IgD-negative memory B cell (primary cell): ENCODE results near the gene EIF3K. TPM values are rescaled to one million over a fixed set of nuclear protein-coding genes. Genes with fewer than 3 reads are reported as not detected.
A peak's percentile ranks its signal among the peaks of the same experiment; 100 is the strongest.

Source experiments
- H3K27ac Mint-ChIP-seq, 3 donors: one replicate each; pipeline ENCODE4 v1.8.0; 2020 to 2022; ENCODE audit warnings: mild to moderate bottlenecking in 3 of 3, mixed read lengths in 3 of 3, moderate library complexity in 1 of 3
- H3K27me3 Mint-ChIP-seq: one replicate; pipeline ENCODE4 v1.8.0; 2021; ENCODE audit warnings: mixed read lengths
- H3K36me3 Mint-ChIP-seq: one replicate; pipeline ENCODE4 v1.8.0; 2020; ENCODE audit warnings: mild to moderate bottlenecking, mixed read lengths
- H3K4me1 Mint-ChIP-seq, 3 donors: one replicate each; pipeline ENCODE4 v1.8.0; 2020 to 2022; ENCODE audit warnings: mixed read lengths in 3 of 3, mild to moderate bottlenecking in 1 of 3
- H3K4me3 Mint-ChIP-seq, 4 donors: one replicate each; pipeline ENCODE4 v1.8.0; 2020 to 2022; ENCODE audit warnings: mild to moderate bottlenecking in 4 of 4, mixed read lengths in 4 of 4, moderate library complexity in 3 of 4
- H3K9me3 Mint-ChIP-seq, 3 donors: one replicate each; pipeline ENCODE4 v1.8.0; 2020 to 2021; ENCODE audit warnings: mixed read lengths in 3 of 3, mild to moderate bottlenecking in 1 of 3
- polyA plus RNA-seq: library from polyadenylated mRNA; unstranded; fragments of 300-500 nt; fragmentation: Illumina TruSeq; gene quantifications from one replicate; pipeline ENCODE4 v1.2.3, GENCODE V29; 2021

EIF3K gene
- polyA plus RNA-seq, 1 donor from 2014 or later, result 371 TPM

GRCh38 chr19:38650911-38651584 lies 32.1 kb downstream of the EIF3K start:
- no peaks in the 10 kb centered on the region for H3K27me3 Mint-ChIP-seq
- H3K9me3 Mint-ChIP-seq, result no peaks in the 10 kb centered on the region
- H3K4me3 Mint-ChIP-seq, result peak overlapping the region in 3 of 4 donors; percentile 45 to 73 (median 68)
- peaks cover 45 to 56% (median 48%) of the 10 kb centered on the region in 3 donors for H3K4me1 Mint-ChIP-seq
- H3K36me3 Mint-ChIP-seq, result no peaks in the 10 kb centered on the region
- H3K27ac Mint-ChIP-seq, result peak overlapping the region in 2 of 3 donors; percentile 13 to 52

DNA sequence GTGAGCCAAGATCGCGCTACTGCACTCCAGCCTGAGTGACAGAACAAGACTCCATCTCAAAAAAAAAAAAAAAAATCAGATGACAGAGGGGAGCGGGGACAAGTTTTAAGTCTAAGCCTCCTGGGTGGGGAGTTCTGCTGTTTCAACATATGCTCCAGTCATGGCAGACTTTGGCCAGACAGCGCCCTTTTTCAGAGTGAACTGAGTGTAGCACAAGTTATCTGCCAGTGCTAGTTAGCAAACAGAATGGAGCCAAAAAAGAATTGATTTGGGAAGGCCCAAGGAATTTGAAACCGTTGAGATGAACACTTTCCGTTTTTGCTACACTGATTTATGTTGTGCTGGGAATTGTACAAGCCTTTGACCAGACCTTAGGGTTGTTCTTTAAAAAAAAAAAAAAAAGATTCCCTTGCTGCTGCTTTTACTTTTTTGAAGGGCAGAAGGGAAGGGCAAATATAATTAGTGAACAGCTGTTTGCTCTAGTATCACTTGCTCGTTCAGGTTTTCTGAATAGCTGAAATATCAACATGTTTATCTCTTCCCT lies 34.1 kb downstream of the EIF3K start:
- no peaks in the 10 kb centered on the region for H3K9me3 Mint-ChIP-seq
- H3K36me3 Mint-ChIP-seq, result no peaks in the 10 kb centered on the region
- H3K27ac Mint-ChIP-seq, result peak overlapping the region in 2 of 3 donors; percentile 48 to 78
- peaks cover 61 to 71% (median 61%) of the 10 kb centered on the region in 3 donors for H3K4me1 Mint-ChIP-seq
- peak overlapping the region in 1 of 4 donors; percentile 76 for H3K4me3 Mint-ChIP-seq
- H3K27me3 Mint-ChIP-seq, result no peaks in the 10 kb centered on the region

DNA sequence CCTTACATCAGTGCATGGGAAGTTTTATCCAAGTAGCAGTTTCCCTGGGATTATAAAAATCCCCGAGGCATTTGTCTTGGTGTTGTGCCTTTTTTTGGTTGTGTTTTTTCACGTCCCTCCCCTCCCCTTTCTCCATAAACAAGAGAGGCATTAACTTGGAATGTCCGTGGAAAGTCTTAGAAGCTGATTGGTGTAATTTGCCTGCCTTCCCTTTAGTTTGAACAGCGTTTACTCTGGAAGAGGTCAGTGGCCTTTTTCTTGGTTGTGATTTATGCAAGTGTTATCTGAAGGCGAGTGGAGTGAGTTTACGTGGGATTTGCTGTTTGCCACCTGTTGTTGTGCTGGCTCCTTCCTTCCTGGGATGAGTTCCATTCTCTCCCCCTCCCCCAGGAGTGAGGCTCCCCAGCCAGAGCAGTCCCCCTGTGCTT lies 35.7 kb downstream of the EIF3K start:
- H3K36me3 Mint-ChIP-seq, result no peaks in the 10 kb centered on the region
- peaks cover 52 to 62% (median 55%) of the 10 kb centered on the region in 3 donors for H3K4me1 Mint-ChIP-seq
- H3K27me3 Mint-ChIP-seq, result no peaks in the 10 kb centered on the region
- peak overlapping the region in 2 of 3 donors; percentile 67 to 72 for H3K27ac Mint-ChIP-seq
- peak overlapping the region in 2 of 4 donors; percentile 63 to 67 for H3K4me3 Mint-ChIP-seq
- no peaks in the 10 kb centered on the region for H3K9me3 Mint-ChIP-seq

GRCh38 chr19:38655148-38655824 lies 36.3 kb downstream of the EIF3K start:
- H3K27ac Mint-ChIP-seq, result peak overlapping the region in 2 of 3 donors; percentile 67 to 71
- H3K9me3 Mint-ChIP-seq, result no peaks in the 10 kb centered on the region
- peaks cover 47 to 57% (median 51%) of the 10 kb centered on the region in 3 donors for H3K4me1 Mint-ChIP-seq
- no peaks in the 10 kb centered on the region for H3K27me3 Mint-ChIP-seq
- H3K4me3 Mint-ChIP-seq, result peak overlapping the region in 3 of 4 donors; percentile 53 to 67 (median 63)
- no peaks in the 10 kb centered on the region for H3K36me3 Mint-ChIP-seq

DNA sequence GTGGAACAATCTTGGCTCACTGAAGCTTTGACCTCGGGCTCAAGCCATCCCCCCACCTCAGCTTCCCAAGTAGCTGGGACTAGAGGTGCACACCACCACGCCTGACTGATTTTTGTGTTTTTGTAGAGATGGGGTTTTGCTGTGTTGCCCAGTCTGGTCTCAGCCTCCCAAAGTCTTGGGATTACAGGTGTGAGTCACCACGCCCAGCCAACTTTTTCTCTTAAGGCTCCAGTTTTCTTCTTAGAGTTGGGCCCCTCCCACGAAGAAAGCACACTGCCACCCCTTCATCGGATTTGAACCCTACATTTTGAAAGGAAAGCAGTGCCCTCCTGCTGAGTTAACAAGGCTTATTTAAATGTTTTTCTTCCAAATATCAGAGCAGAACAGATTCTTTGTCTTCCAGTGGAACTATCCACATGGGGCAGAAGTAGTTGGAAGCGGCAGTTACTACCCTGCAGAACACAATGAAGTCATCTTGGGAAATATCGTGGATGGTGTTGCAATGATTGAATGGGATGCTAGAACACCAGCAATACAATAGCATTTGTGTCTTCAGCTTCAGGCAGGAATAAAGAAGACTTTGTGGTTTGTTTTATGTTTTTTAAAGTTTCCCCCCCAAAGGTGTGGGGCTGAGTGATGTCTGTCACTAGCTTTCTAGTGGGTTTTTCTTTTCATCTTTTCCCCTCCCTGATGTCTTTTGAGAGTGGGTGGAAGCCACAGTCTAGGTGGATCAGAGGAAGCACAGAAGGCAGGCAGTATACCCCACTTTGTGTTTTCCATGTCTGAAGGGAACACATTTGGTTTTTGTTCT lies 37.4 kb downstream of the EIF3K start:
- no peaks in the 10 kb centered on the region for H3K9me3 Mint-ChIP-seq
- no peaks in the 10 kb centered on the region for H3K36me3 Mint-ChIP-seq
- peak overlapping the region; percentile 28 to 86 (median 70) for H3K27ac Mint-ChIP-seq
- H3K4me1 Mint-ChIP-seq, result peaks cover 42 to 52% (median 52%) of the 10 kb centered on the region in 3 donors
- H3K27me3 Mint-ChIP-seq, result no peaks in the 10 kb centered on the region
- peak overlapping the region in 1 of 4 donors; percentile 53 for H3K4me3 Mint-ChIP-seq

DNA sequence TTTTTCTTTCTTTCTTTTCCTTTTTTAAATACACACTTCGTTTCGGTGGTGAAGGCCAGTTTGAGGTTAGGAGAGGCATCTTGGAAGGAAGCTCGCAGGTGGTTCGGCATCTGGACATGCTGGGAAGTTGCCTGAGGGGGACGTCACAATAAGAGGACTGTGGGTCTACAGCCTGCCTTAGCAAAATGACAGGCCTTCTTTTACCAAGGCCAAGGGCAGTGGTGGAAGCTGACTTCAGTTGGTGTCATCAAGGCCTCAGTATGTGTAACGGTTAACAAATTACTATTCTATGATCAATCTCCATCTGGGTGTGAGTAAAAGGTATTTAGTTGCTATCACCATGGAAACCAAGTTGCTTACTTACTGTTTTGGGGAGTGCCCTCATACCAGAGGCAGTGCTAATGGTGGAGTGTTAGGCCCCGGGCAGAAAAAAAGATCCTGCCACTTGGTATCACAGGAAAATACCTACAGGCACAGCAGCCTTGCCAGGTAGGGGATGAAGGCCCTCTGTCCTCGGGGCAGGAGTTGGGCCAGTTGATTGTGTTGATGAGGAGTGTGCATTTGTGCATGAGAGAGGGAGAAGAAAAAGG lies 38.7 kb downstream of the EIF3K start:
- no peaks in the 10 kb centered on the region for H3K9me3 Mint-ChIP-seq
- peak overlapping the region in 2 of 4 donors; percentile 12 to 28 for H3K4me3 Mint-ChIP-seq
- no peaks in the 10 kb centered on the region for H3K36me3 Mint-ChIP-seq
- H3K27me3 Mint-ChIP-seq, result no peaks in the 10 kb centered on the region
- peak overlapping the region; percentile 12 to 84 (median 73) for H3K27ac Mint-ChIP-seq
- H3K4me1 Mint-ChIP-seq, result peaks cover 36 to 48% (median 48%) of the 10 kb centered on the region in 3 donors

DNA sequence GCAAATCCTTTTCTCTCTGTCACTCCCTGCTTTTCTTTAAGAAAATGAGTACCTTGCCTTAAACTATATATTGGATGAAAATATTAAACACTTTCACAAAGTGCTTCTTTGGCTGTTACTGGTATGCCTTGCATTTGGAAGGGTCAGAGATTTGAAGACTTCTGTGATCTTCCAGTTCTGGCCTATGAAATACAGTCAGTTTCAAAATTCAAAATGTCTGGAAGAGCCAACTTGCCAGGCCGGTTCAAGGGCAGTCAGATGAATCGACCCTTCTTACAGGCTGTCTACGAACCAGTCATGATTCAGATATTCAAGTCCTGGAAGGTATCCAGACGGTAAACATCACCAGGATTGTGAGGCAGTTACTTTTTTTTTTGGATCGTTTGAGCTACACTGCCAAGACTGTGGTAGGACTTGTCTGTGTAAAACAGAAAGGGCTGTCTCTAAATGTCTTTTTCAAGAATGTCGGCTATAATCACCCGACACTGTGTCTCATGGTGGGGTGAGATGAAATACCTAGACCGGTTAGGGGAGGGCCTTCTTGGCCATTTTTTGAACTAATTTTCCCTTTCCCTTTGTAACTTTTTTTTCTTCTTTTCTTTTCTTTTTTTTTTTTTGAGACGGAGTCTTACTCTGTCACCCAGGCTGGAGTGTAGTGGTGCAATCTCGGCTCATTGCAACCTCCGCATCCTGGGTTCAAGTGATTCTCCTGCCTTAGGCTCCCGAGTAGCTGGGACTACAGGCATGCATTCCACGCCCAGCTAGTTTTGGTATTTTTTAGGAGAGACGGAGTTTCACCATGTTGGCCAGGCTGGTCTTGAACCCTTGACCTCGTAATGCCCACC lies 39.7 kb downstream of the EIF3K start:
- Mint-ChIP-seq H3K36me3 (no peaks in the 10 kb centered on the region), H3K27me3 (no peaks in the 10 kb centered on the region), H3K27ac (peak overlapping the region in 2 of 3 donors; percentile 12 to 47), H3K9me3 (no peaks in the 10 kb centered on the region), H3K4me3 (no peak overlapping the region), H3K4me1 (peaks cover 35 to 42% (median 39%) of the 10 kb centered on the region in 3 donors)

- Mint-ChIP-seq H3K9me3 (no peaks in the 10 kb centered on the region), H3K27ac (peak overlapping the region in 1 of 3 donors; percentile 52), H3K4me3 (peak overlapping the region in 1 of 4 donors; percentile 45), H3K4me1 (peaks cover 30 to 42% (median 42%) of the 10 kb centered on the region in 3 donors), H3K27me3 (no peaks in the 10 kb centered on the region), H3K36me3 (no peaks in the 10 kb centered on the region)
Measured at GRCh38 chr19:38660724-38661123, 41.7 kb downstream of the EIF3K start.

DNA sequence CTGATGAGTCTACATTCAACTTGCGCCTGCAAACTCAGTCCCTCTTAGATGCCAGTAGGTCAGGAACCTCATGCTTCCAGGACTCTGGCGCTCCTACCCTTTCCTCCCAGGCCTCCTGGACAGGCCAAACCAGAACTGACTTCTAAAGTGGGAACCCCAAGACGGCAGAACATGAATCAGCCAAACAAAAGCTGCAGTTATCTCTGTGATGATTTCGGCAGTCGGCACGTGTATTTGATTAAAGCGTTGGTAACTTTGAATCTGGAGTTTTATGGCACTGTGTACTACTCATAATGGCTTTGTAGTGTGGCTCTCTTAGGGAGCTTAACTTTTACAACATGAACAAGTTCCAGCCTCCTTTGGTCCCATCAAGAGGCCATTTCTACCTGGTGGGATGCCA lies 42.1 kb downstream of the EIF3K start:
- Mint-ChIP-seq H3K27ac (no peak overlapping the region), H3K9me3 (no peaks in the 10 kb centered on the region), H3K4me3 (peak overlapping the region in 1 of 4 donors; percentile 45), H3K36me3 (no peaks in the 10 kb centered on the region), H3K4me1 (peaks cover 30 to 43% (median 42%) of the 10 kb centered on the region in 3 donors), H3K27me3 (no peaks in the 10 kb centered on the region)

- no peaks in the 10 kb centered on the region for H3K36me3 Mint-ChIP-seq
- no peak overlapping the region for H3K4me3 Mint-ChIP-seq
- H3K27me3 Mint-ChIP-seq, result no peaks in the 10 kb centered on the region
- peaks cover 27 to 45% (median 42%) of the 10 kb centered on the region in 3 donors for H3K4me1 Mint-ChIP-seq
- no peaks in the 10 kb centered on the region for H3K9me3 Mint-ChIP-seq
- H3K27ac Mint-ChIP-seq, result peak overlapping the region in 1 of 3 donors; percentile 70
Measured at GRCh38 chr19:38661996-38662395, 43.0 kb downstream of the EIF3K start.

DNA sequence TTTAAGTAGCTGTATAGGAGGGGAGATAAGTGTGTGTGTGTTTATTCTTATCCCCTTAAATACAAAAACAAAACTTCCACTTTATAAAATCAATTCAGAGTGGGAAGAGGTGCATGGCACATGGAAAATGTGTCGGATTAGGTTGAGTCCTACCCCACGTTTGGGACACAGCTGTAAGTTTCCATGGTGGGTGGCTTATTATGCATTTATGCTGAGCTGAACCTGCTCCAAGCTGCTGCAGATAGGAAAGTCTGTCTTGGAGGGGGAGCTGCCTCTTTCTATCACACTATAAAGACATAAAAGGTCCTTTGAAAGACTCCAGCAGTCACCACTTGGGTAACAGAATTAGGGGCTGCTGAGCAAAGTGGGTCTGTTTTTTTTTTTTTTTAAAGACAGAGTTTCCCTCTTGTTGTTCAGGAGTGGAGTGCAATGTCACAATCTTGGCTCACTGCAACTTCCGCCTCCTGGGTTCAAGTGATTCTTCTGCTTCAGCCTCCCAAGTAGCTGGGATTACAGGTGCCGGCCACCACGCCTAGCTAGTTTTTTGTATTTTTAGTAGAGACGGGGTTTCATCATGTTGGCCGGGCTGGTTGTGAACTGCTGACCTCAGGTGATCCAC lies 43.7 kb downstream of the EIF3K start:
- no peaks in the 10 kb centered on the region for H3K9me3 Mint-ChIP-seq
- H3K27ac Mint-ChIP-seq, result peak overlapping the region in 1 of 3 donors; percentile 70
- no peaks in the 10 kb centered on the region for H3K27me3 Mint-ChIP-seq
- H3K4me3 Mint-ChIP-seq, result no peak overlapping the region
- H3K4me1 Mint-ChIP-seq, result peaks cover 30 to 47% (median 44%) of the 10 kb centered on the region in 3 donors
- peaks cover 1% of the 10 kb centered on the region for H3K36me3 Mint-ChIP-seq

DNA sequence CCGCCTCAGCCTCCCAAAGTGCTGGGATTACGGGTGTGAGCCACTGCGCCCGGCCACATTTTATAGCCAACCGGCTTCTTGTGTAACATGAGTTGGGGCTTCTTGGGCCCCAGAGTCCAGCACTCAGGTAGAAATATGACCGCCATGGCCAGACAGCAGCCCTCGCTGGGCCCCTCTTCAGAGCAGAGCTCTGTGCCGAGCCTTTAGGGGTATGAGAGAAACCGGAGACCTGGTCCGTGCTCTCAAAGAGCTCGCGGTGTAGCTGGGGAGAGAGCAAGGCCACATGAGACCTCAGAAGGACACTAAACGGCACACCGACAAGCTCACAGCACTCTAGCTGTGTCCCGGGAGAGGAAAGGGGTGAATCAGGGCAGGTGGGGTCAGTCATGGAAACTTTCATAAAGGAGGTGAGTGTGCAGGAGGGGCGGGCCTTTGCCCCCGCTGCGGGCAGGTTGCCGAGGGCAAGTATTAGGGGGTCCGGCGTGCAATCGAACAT lies 44.2 kb downstream of the EIF3K start:
- no peaks in the 10 kb centered on the region for H3K27me3 Mint-ChIP-seq
- no peak overlapping the region for H3K4me3 Mint-ChIP-seq
- H3K9me3 Mint-ChIP-seq, result no peaks in the 10 kb centered on the region
- H3K27ac Mint-ChIP-seq, result peak overlapping the region in 1 of 3 donors; percentile 45
- peaks cover 30 to 47% (median 44%) of the 10 kb centered on the region in 3 donors for H3K4me1 Mint-ChIP-seq
- peaks cover 3% of the 10 kb centered on the region for H3K36me3 Mint-ChIP-seq

- Mint-ChIP-seq H3K9me3 (no peaks in the 10 kb centered on the region), H3K27ac (peak overlapping the region; percentile 76 to 90 (median 79)), H3K4me1 (peaks cover 34 to 51% (median 46%) of the 10 kb centered on the region in 3 donors), H3K36me3 (peaks cover 3% of the 10 kb centered on the region), H3K4me3 (peak overlapping the region in 3 of 4 donors; percentile 30 to 91 (median 73)), H3K27me3 (no peaks in the 10 kb centered on the region)
Measured at GRCh38 chr19:38663957-38664502, 45.0 kb downstream of the EIF3K start.
